MV-4-11 (cell line): ENCODE results near the gene SLC4A8.

Experiments used
- DNase-seq: peaks from one replicate; lab custom pipeline; 2025; lab: John Stamatoyannopoulos, UW

Gene SLC4A8

GRCh38 chr12:51525518-51525917 lies 100.9 kb downstream of the SLC4A8 start:
- no peak for DNase-seq

GRCh38 chr12:51527966-51528365 lies 103.3 kb downstream of the SLC4A8 start:
- peak; percentile 6 for DNase-seq

GRCh38 chr12:51528852-51529650 lies 104.4 kb downstream of the SLC4A8 start:
- no peak for DNase-seq

GRCh38 chr12:51529651-51529970 lies 105.0 kb downstream of the SLC4A8 start:
- DNase-seq, result no peak

- DNase-seq, result no peak
Observed at GRCh38 chr12:51530208-51530607, 105.6 kb downstream of the SLC4A8 start.

- DNase-seq, result no peak
Observed at GRCh38 chr12:51531284-51531977, 106.8 kb downstream of the SLC4A8 start.

- DNase-seq, result peak; percentile 56
Observed at GRCh38 chr12:51531978-51532497, 107.4 kb downstream of the SLC4A8 start.

- DNase-seq, result no peak
Observed at GRCh38 chr12:51533799-51534198, 109.2 kb downstream of the SLC4A8 start.

- no peak for DNase-seq
Observed at GRCh38 chr12:51534216-51535074, 109.8 kb downstream of the SLC4A8 start.

GRCh38 chr12:51536159-51536558 lies 111.5 kb downstream of the SLC4A8 start:
- DNase-seq, result no peak

GRCh38 chr12:51538149-51538548 lies 113.5 kb downstream of the SLC4A8 start:
- DNase-seq, result no peak

- DNase-seq, result no peak
Observed at GRCh38 chr12:51538599-51538998, 114.0 kb downstream of the SLC4A8 start.

- no peak for DNase-seq
Observed at GRCh38 chr12:51540996-51541395, 116.4 kb downstream of the SLC4A8 start.

GRCh38 chr12:51546097-51546496 lies 121.5 kb downstream of the SLC4A8 start:
- DNase-seq, result no peak

GRCh38 chr12:51547606-51548005 lies 123.0 kb downstream of the SLC4A8 start:
- DNase-seq, result no peak

GRCh38 chr12:51548241-51548640 lies 123.6 kb downstream of the SLC4A8 start:
- no peak for DNase-seq

- no peak for DNase-seq
Observed at GRCh38 chr12:51549637-51550036, 125.0 kb downstream of the SLC4A8 start.
